GM13977 (cell line): ENCODE results near the gene MAN2C1.
"Not testable (repeated sequence)": the region's sequence is repeated elsewhere in the genome, so short reads cannot be mapped to it uniquely, and the experiment has no call there.

Experiments used
- DNase-seq: peaks from one replicate; pipeline ENCODE4 v3.0.0; 2012; ENCODE audit warnings: low spot score
- CTCF ChIP-seq: IDR thresholded peaks from 2 replicates; pipeline ENCODE4 v1.5.1; 2012; ENCODE audit warnings: mild to moderate bottlenecking, control low read depth; ENCODE audit not compliant: insufficient read depth; ENCODE audit errors: extremely low read depth, missing control alignments
- in situ Hi-C: fragments of 300-500 bp; cut with MboI; formaldehyde crosslinking; loops from one replicate; pipeline ENCODE4 v1.12.0; 2022; ENCODE audit warnings: low sequenced_read_pairs, low pct_unique_long_range_greater_than_20kb, mixed read lengths, inconsistent platforms; ENCODE audit not compliant: unreplicated experiment

Gene MAN2C1

GRCh38 chr15:75389791-75390382 lies 21.5 kb upstream of the MAN2C1 start:
- in situ Hi-C loops = no loop called here
- DNase-seq = no peak
- no peak for TF ChIP-seq CTCF

- DNase-seq, in situ Hi-C loops: not testable (repeated sequence)
Observed at GRCh38 chr15:75383986-75384385, 15.6 kb upstream of the MAN2C1 start.

- TF ChIP-seq CTCF = no peak
- no peak for DNase-seq
- in situ Hi-C loops = no loop called here
Observed at GRCh38 chr15:75380773-75381172, 12.4 kb upstream of the MAN2C1 start.

GRCh38 chr15:75371901-75372688 lies 3.7 kb upstream of the MAN2C1 start:
- in situ Hi-C loops = loop anchor here (25.0 kb wide), 1 partner anchor 265 kb away; the partner anchor contains the start of genes IMP3, SNUPN and SNX33
- TF ChIP-seq CTCF = no peak
- no peak for DNase-seq

- in situ Hi-C loops = loop anchor here (25.0 kb wide), 1 partner anchor 266 kb away; the partner anchor contains the start of genes IMP3, SNUPN and SNX33
- DNase-seq = no peak
- TF ChIP-seq CTCF = no peak
Observed at GRCh38 chr15:75371486-75371885, 3.1 kb upstream of the MAN2C1 start.

GRCh38 chr15:75369897-75370581 lies 1.6 kb upstream of the MAN2C1 start:
- no peak for DNase-seq
- in situ Hi-C loops = loop anchor here (25.0 kb wide), 1 partner anchor 267 kb away; the partner anchor contains the start of genes IMP3, SNUPN and SNX33
- TF ChIP-seq CTCF = no peak
